Measurements from ENCODE around the gene C1orf21. TPM values are rescaled to one million over a fixed set of nuclear protein-coding genes. Genes with fewer than 3 reads are reported as not detected.

Gene C1orf21
- polyA plus RNA-seq, 1 donor (not counting 4 experiments of a cell fraction or from before 2014, with no cell fraction given): 44.3 TPM

GRCh38 chr1:184629266-184629665 lies 242.4 kb downstream of the C1orf21 start:
- no peak for TF ChIP-seq EZH2 (IDR thresholded peaks at IDR 0.05; ENCODE audit: low read length)
- TF ChIP-seq, protein P1, sequence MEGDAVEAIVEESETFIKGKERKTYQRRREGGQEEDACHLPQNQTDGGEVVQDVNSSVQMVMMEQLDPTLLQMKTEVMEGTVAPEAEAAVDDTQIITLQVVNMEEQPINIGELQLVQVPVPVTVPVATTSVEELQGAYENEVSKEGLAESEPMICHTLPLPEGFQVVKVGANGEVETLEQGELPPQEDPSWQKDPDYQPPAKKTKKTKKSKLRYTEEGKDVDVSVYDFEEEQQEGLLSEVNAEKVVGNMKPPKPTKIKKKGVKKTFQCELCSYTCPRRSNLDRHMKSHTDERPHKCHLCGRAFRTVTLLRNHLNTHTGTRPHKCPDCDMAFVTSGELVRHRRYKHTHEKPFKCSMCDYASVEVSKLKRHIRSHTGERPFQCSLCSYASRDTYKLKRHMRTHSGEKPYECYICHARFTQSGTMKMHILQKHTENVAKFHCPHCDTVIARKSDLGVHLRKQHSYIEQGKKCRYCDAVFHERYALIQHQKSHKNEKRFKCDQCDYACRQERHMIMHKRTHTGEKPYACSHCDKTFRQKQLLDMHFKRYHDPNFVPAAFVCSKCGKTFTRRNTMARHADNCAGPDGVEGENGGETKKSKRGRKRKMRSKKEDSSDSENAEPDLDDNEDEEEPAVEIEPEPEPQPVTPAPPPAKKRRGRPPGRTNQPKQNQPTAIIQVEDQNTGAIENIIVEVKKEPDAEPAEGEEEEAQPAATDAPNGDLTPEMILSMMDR (optimal IDR thresholded peaks at IDR 0.05 in 1 of 3, IDR thresholded peaks at IDR 0.05 in 1 of 3, conservative IDR thresholded peaks at IDR 0.05 in 1 of 3; ENCODE audit: extremely low read depth in 1 of 3, insufficient read depth in 2 of 3, low read length in 3 of 3): no peak
- Histone ChIP-seq H3K9me1 (ENCODE audit: control insufficient read depth, extremely low read depth, insufficient read depth, low read length) (no peaks in the 10 kb centered on the region), H3K9me3 (ENCODE audit: control insufficient read depth, low read depth, low read length) (no peaks in the 10 kb centered on the region), H3K4me1 (ENCODE audit: control insufficient read depth, extremely low read depth, insufficient read depth, low read length) (peaks cover 25% of the 10 kb centered on the region), H3K4me3 (ENCODE audit: control insufficient read depth in 2 of 3, extremely low read depth in 1 of 3, insufficient read depth in 2 of 3, low read depth in 1 of 3, low read length in 3 of 3) (no peak overlapping the region), H3K27me3 (ENCODE audit: control insufficient read depth, extremely low read depth, insufficient read depth, low read length) (no peaks in the 10 kb centered on the region), H3K36me3 (ENCODE audit: control insufficient read depth in 2 of 2, extremely low read depth in 1 of 2, insufficient read depth in 2 of 2, low read length in 2 of 2) (no peaks in the 10 kb centered on the region), H2AFZ (ENCODE audit: control insufficient read depth, low read length) (no peak overlapping the region), H3K79me2 (ENCODE audit: control insufficient read depth, insufficient read depth, low read length) (no peaks in the 10 kb centered on the region), H3K27ac (ENCODE audit: control insufficient read depth, insufficient read depth, low read length) (no peak overlapping the region), H3K4me2 (ENCODE audit: control insufficient read depth, extremely low read depth, insufficient read depth, low read depth, low read length) (no peak overlapping the region), H4K20me1 (ENCODE audit: control insufficient read depth, extremely low read depth, insufficient read depth, low read length) (no peaks in the 10 kb centered on the region), H3K9ac (ENCODE audit: control insufficient read depth, extremely low read depth, insufficient read depth, low read length) (no peak overlapping the region)
- dilution Hi-C loops (cut with MboI; ENCODE audit: extremely low pct_ligation_motif_present, low sequenced_read_pairs): no loop called here
- no peak for DNase-seq (ENCODE audit: low read depth, low spot score)
- no peak for FAIRE-seq

- no peak overlapping the region for H3K4me2 ChIP-seq (ENCODE audit: control insufficient read depth, extremely low read depth, insufficient read depth, low read depth, low read length)
- no peaks in the 10 kb centered on the region for H3K27me3 ChIP-seq (ENCODE audit: control insufficient read depth, extremely low read depth, insufficient read depth, low read length)
- no peaks in the 10 kb centered on the region for H3K9me3 ChIP-seq (ENCODE audit: control insufficient read depth, low read depth, low read length)
- no peak overlapping the region for H3K4me3 ChIP-seq (ENCODE audit: control insufficient read depth in 2 of 3, extremely low read depth in 1 of 3, insufficient read depth in 2 of 3, low read depth in 1 of 3, low read length in 3 of 3)
- H2AFZ ChIP-seq (ENCODE audit: control insufficient read depth, low read length): no peak overlapping the region
- TF ChIP-seq, protein P1 (optimal IDR thresholded peaks at IDR 0.05 in 1 of 3, IDR thresholded peaks at IDR 0.05 in 1 of 3, conservative IDR thresholded peaks at IDR 0.05 in 1 of 3; ENCODE audit: extremely low read depth in 1 of 3, insufficient read depth in 2 of 3, low read length in 3 of 3): no peak
- no peak for TF ChIP-seq EZH2 (IDR thresholded peaks at IDR 0.05; ENCODE audit: low read length)
- no peak overlapping the region for H3K9ac ChIP-seq (ENCODE audit: control insufficient read depth, extremely low read depth, insufficient read depth, low read length)
- H3K27ac ChIP-seq (ENCODE audit: control insufficient read depth, insufficient read depth, low read length): no peak overlapping the region
- no peak for DNase-seq (ENCODE audit: low read depth, low spot score)
- no peaks in the 10 kb centered on the region for H3K9me1 ChIP-seq (ENCODE audit: control insufficient read depth, extremely low read depth, insufficient read depth, low read length)
- no peaks in the 10 kb centered on the region for H3K36me3 ChIP-seq (ENCODE audit: control insufficient read depth in 2 of 2, extremely low read depth in 1 of 2, insufficient read depth in 2 of 2, low read length in 2 of 2)
- H3K79me2 ChIP-seq (ENCODE audit: control insufficient read depth, insufficient read depth, low read length): no peaks in the 10 kb centered on the region
- H4K20me1 ChIP-seq (ENCODE audit: control insufficient read depth, extremely low read depth, insufficient read depth, low read length): no peaks in the 10 kb centered on the region
- H3K4me1 ChIP-seq (ENCODE audit: control insufficient read depth, extremely low read depth, insufficient read depth, low read length): peaks cover 16% of the 10 kb centered on the region
- dilution Hi-C loops (cut with MboI; ENCODE audit: extremely low pct_ligation_motif_present, low sequenced_read_pairs): no loop called here
- no peak for FAIRE-seq
Observed at GRCh38 chr1:184630679-184631060, 243.8 kb downstream of the C1orf21 start.
